ENCODE data around the gene ISM1. TPM values are rescaled to one million over a fixed set of nuclear protein-coding genes. Genes with fewer than 3 reads are reported as not detected.

Gene ISM1
- total RNA-seq = under 0.01 and 0.06 TPM in 2 replicates

GRCh38 chr20:13220904-13221297 is at the start of gene ISM1:
Gene ISM1, plus strand, starts transcription at chr20:13221274. Its CDS starts 503 bp downstream, at chr20:13221777.

Other genes with a start within 250 kb of the ISM1 start
- gene SPTLC3, start 212.3 kb upstream of the ISM1 start, total RNA-seq = 0.65 and 1.0 TPM in 2 replicates